ENCODE measurements around the gene NRG2.

The NRG2 gene

GRCh38 chr5:139881143-139881733 is 161.9 kb downstream of the NRG2 start:
- no peak overlapping the region for H3K27ac ChIP-seq (ENCODE audit: low read depth, low read length)
- H3K27me3 ChIP-seq (ENCODE audit: control insufficient read depth in 1 of 2, insufficient read depth in 2 of 2, low read length in 2 of 2): no peaks in the 10 kb centered on the region
- H3K36me3 ChIP-seq (ENCODE audit: control insufficient read depth in 1 of 2, insufficient read depth in 2 of 2, low read length in 2 of 2): no peaks in the 10 kb centered on the region
- no peaks in the 10 kb centered on the region for H3K4me1 ChIP-seq (ENCODE audit: control insufficient read depth in 1 of 2, insufficient read depth in 2 of 2, low read length in 2 of 2)
- H3K9ac ChIP-seq (ENCODE audit: low read depth in 1 of 2, low read length in 2 of 2): no peak overlapping the region
- no peaks in the 10 kb centered on the region for H3K9me3 ChIP-seq (ENCODE audit: control insufficient read depth in 1 of 2, low read length in 2 of 2)
- H3K4me3 ChIP-seq (ENCODE audit: low read depth in 1 of 2, low read length in 2 of 2): no peak overlapping the region

- Histone ChIP-seq H3K4me3 (ENCODE audit: low read depth in 1 of 2, low read length in 2 of 2) (no peak overlapping the region), H3K27me3 (ENCODE audit: control insufficient read depth in 1 of 2, insufficient read depth in 2 of 2, low read length in 2 of 2) (no peaks in the 10 kb centered on the region), H3K9me3 (ENCODE audit: control insufficient read depth in 1 of 2, low read length in 2 of 2) (no peaks in the 10 kb centered on the region), H3K9ac (ENCODE audit: low read depth in 1 of 2, low read length in 2 of 2) (no peak overlapping the region), H3K4me1 (ENCODE audit: control insufficient read depth in 1 of 2, insufficient read depth in 2 of 2, low read length in 2 of 2) (no peaks in the 10 kb centered on the region), H3K27ac (ENCODE audit: low read depth, low read length) (no peak overlapping the region), H3K36me3 (ENCODE audit: control insufficient read depth in 1 of 2, insufficient read depth in 2 of 2, low read length in 2 of 2) (no peaks in the 10 kb centered on the region)
Observed at GRCh38 chr5:139880416-139881142, 162.5 kb downstream of the NRG2 start.

- no peak overlapping the region for H3K27ac ChIP-seq (ENCODE audit: low read depth, low read length)
- no peak overlapping the region for H3K9ac ChIP-seq (ENCODE audit: low read depth in 1 of 2, low read length in 2 of 2)
- no peaks in the 10 kb centered on the region for H3K9me3 ChIP-seq (ENCODE audit: control insufficient read depth in 1 of 2, low read length in 2 of 2)
- H3K4me1 ChIP-seq (ENCODE audit: control insufficient read depth in 1 of 2, insufficient read depth in 2 of 2, low read length in 2 of 2): no peaks in the 10 kb centered on the region
- no peak overlapping the region for H3K4me3 ChIP-seq (ENCODE audit: low read depth in 1 of 2, low read length in 2 of 2)
- H3K36me3 ChIP-seq (ENCODE audit: control insufficient read depth in 1 of 2, insufficient read depth in 2 of 2, low read length in 2 of 2): no peaks in the 10 kb centered on the region
- H3K27me3 ChIP-seq (ENCODE audit: control insufficient read depth in 1 of 2, insufficient read depth in 2 of 2, low read length in 2 of 2): no peaks in the 10 kb centered on the region
Observed at GRCh38 chr5:139878093-139878492, 165.0 kb downstream of the NRG2 start.

- Histone ChIP-seq H3K9ac (ENCODE audit: low read depth in 1 of 2, low read length in 2 of 2) (no peak overlapping the region), H3K27ac (ENCODE audit: low read depth, low read length) (no peak overlapping the region), H3K4me1 (ENCODE audit: control insufficient read depth in 1 of 2, insufficient read depth in 2 of 2, low read length in 2 of 2) (no peaks in the 10 kb centered on the region), H3K4me3 (ENCODE audit: low read depth in 1 of 2, low read length in 2 of 2) (no peak overlapping the region), H3K27me3 (ENCODE audit: control insufficient read depth in 1 of 2, insufficient read depth in 2 of 2, low read length in 2 of 2) (peaks cover 0 to 8% of the 10 kb centered on the region in 2 donors), H3K9me3 (ENCODE audit: control insufficient read depth in 1 of 2, low read length in 2 of 2) (no peaks in the 10 kb centered on the region), H3K36me3 (ENCODE audit: control insufficient read depth in 1 of 2, insufficient read depth in 2 of 2, low read length in 2 of 2) (no peaks in the 10 kb centered on the region)
Observed at GRCh38 chr5:139877129-139877597, 165.9 kb downstream of the NRG2 start.

GRCh38 chr5:139875957-139876356 is 167.1 kb downstream of the NRG2 start:
- no peak overlapping the region for H3K27ac ChIP-seq (ENCODE audit: low read depth, low read length)
- no peaks in the 10 kb centered on the region for H3K4me1 ChIP-seq (ENCODE audit: control insufficient read depth in 1 of 2, insufficient read depth in 2 of 2, low read length in 2 of 2)
- no peak overlapping the region for H3K9ac ChIP-seq (ENCODE audit: low read depth in 1 of 2, low read length in 2 of 2)
- H3K4me3 ChIP-seq (ENCODE audit: low read depth in 1 of 2, low read length in 2 of 2): no peak overlapping the region
- no peaks in the 10 kb centered on the region for H3K36me3 ChIP-seq (ENCODE audit: control insufficient read depth in 1 of 2, insufficient read depth in 2 of 2, low read length in 2 of 2)
- peaks cover 0 to 11% of the 10 kb centered on the region in 2 donors for H3K27me3 ChIP-seq (ENCODE audit: control insufficient read depth in 1 of 2, insufficient read depth in 2 of 2, low read length in 2 of 2)
- no peaks in the 10 kb centered on the region for H3K9me3 ChIP-seq (ENCODE audit: control insufficient read depth in 1 of 2, low read length in 2 of 2)

GRCh38 chr5:139872851-139873794 is 170.0 kb downstream of the NRG2 start:
- peaks cover 0 to 11% of the 10 kb centered on the region in 2 donors for H3K27me3 ChIP-seq (ENCODE audit: control insufficient read depth in 1 of 2, insufficient read depth in 2 of 2, low read length in 2 of 2)
- peaks cover 0 to 6% of the 10 kb centered on the region in 2 donors for H3K4me1 ChIP-seq (ENCODE audit: control insufficient read depth in 1 of 2, insufficient read depth in 2 of 2, low read length in 2 of 2)
- H3K36me3 ChIP-seq (ENCODE audit: control insufficient read depth in 1 of 2, insufficient read depth in 2 of 2, low read length in 2 of 2): no peaks in the 10 kb centered on the region
- no peak overlapping the region for H3K27ac ChIP-seq (ENCODE audit: low read depth, low read length)
- no peak overlapping the region for H3K4me3 ChIP-seq (ENCODE audit: low read depth in 1 of 2, low read length in 2 of 2)
- no peaks in the 10 kb centered on the region for H3K9me3 ChIP-seq (ENCODE audit: control insufficient read depth in 1 of 2, low read length in 2 of 2)
- no peak overlapping the region for H3K9ac ChIP-seq (ENCODE audit: low read depth in 1 of 2, low read length in 2 of 2)

GRCh38 chr5:139872052-139872766 is 170.9 kb downstream of the NRG2 start:
- Histone ChIP-seq H3K9ac (ENCODE audit: low read depth in 1 of 2, low read length in 2 of 2) (no peak overlapping the region), H3K4me3 (ENCODE audit: low read depth in 1 of 2, low read length in 2 of 2) (no peak overlapping the region), H3K27me3 (ENCODE audit: control insufficient read depth in 1 of 2, insufficient read depth in 2 of 2, low read length in 2 of 2) (peaks cover 0 to 11% of the 10 kb centered on the region in 2 donors), H3K36me3 (ENCODE audit: control insufficient read depth in 1 of 2, insufficient read depth in 2 of 2, low read length in 2 of 2) (no peaks in the 10 kb centered on the region), H3K27ac (ENCODE audit: low read depth, low read length) (no peak overlapping the region), H3K9me3 (ENCODE audit: control insufficient read depth in 1 of 2, low read length in 2 of 2) (no peaks in the 10 kb centered on the region), H3K4me1 (ENCODE audit: control insufficient read depth in 1 of 2, insufficient read depth in 2 of 2, low read length in 2 of 2) (peaks cover 0 to 6% of the 10 kb centered on the region in 2 donors)

- H3K9me3 ChIP-seq (ENCODE audit: control insufficient read depth in 1 of 2, low read length in 2 of 2): no peaks in the 10 kb centered on the region
- no peak overlapping the region for H3K4me3 ChIP-seq (ENCODE audit: low read depth in 1 of 2, low read length in 2 of 2)
- H3K4me1 ChIP-seq (ENCODE audit: control insufficient read depth in 1 of 2, insufficient read depth in 2 of 2, low read length in 2 of 2): peaks cover 0 to 6% of the 10 kb centered on the region in 2 donors
- H3K27ac ChIP-seq (ENCODE audit: low read depth, low read length): no peak overlapping the region
- H3K27me3 ChIP-seq (ENCODE audit: control insufficient read depth in 1 of 2, insufficient read depth in 2 of 2, low read length in 2 of 2): peaks cover 0 to 11% of the 10 kb centered on the region in 2 donors
- H3K9ac ChIP-seq (ENCODE audit: low read depth in 1 of 2, low read length in 2 of 2): no peak overlapping the region
- no peaks in the 10 kb centered on the region for H3K36me3 ChIP-seq (ENCODE audit: control insufficient read depth in 1 of 2, insufficient read depth in 2 of 2, low read length in 2 of 2)
Observed at GRCh38 chr5:139871614-139872013, 171.5 kb downstream of the NRG2 start.

- peaks cover 0 to 11% of the 10 kb centered on the region in 2 donors for H3K27me3 ChIP-seq (ENCODE audit: control insufficient read depth in 1 of 2, insufficient read depth in 2 of 2, low read length in 2 of 2)
- H3K9me3 ChIP-seq (ENCODE audit: control insufficient read depth in 1 of 2, low read length in 2 of 2): no peaks in the 10 kb centered on the region
- H3K4me1 ChIP-seq (ENCODE audit: control insufficient read depth in 1 of 2, insufficient read depth in 2 of 2, low read length in 2 of 2): peaks cover 0 to 6% of the 10 kb centered on the region in 2 donors
- no peak overlapping the region for H3K4me3 ChIP-seq (ENCODE audit: low read depth in 1 of 2, low read length in 2 of 2)
- no peaks in the 10 kb centered on the region for H3K36me3 ChIP-seq (ENCODE audit: control insufficient read depth in 1 of 2, insufficient read depth in 2 of 2, low read length in 2 of 2)
- no peak overlapping the region for H3K27ac ChIP-seq (ENCODE audit: low read depth, low read length)
- H3K9ac ChIP-seq (ENCODE audit: low read depth in 1 of 2, low read length in 2 of 2): no peak overlapping the region
Observed at GRCh38 chr5:139870677-139871076, 172.4 kb downstream of the NRG2 start.

All from duodenal mucosa (tissue), 2 donors.